Stomach (tissue), 4 donors: ENCODE results near the gene CCL7.

Experiments used
- CTCF ChIP-seq, 7 experiments: fragments of 450-650 bp in 4 of 7; fragments of 200-600 bp in 3 of 7; sonication (generic) in 3 of 7; IDR thresholded peaks; one replicate each; pipeline ENCODE4 v1.5.1; 2016 to 2019; ENCODE audit warnings: antibody characterized with exemption in 7 of 7, control low read depth in 2 of 7, mild to moderate bottlenecking in 1 of 7
- POLR2A ChIP-seq, 4 donors: fragments of 450-650 bp; IDR thresholded peaks; one replicate each; pipeline ENCODE4 v1.6.1; 2016; ENCODE audit warnings: antibody characterized with exemption in 4 of 4, control low read depth in 2 of 4, mild to moderate bottlenecking in 1 of 4, moderate library complexity in 1 of 4

GRCh38 chr17:34257986-34258326 is 12.1 kb upstream of the CCL7 start:
- TF ChIP-seq CTCF (IDR thresholded peaks at IDR 0.05) (no peak), POLR2A (IDR thresholded peaks at IDR 0.05) (no peak)
